ENCODE results near the gene USP25. TPM values are rescaled to one million over a fixed set of nuclear protein-coding genes. Genes with fewer than 3 reads are reported as not detected.

The USP25 gene
- total RNA-seq, 1 donor = 62.7 TPM

DNA sequence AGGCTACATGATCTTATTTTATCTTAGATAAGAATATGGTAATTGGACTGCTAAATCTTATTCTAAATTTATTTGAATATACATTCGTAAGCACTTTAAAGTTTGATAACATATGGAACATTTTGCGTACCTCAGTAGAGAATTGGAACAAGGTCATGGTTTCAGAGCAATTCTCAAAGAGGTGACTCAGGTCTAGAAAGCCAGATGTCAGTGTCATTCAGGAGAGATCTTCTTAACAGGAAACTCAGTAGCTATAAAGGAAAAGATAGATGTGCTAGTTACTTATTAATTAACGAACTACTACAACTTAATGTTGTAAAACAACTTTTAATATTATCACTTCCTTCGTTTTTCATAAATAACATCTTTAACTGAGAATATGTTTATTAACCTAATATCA is 142.5 kb downstream of the USP25 start:
- H3K4me1 ChIP-seq (ENCODE audit: insufficient read depth, low read length) = no peaks in the 10 kb centered on the region
- no peak overlapping the region for H3K4me3 ChIP-seq (ENCODE audit: low read length)
- H3K27me3 ChIP-seq (ENCODE audit: insufficient read depth, low read length) = no peaks in the 10 kb centered on the region
- H3K9me3 ChIP-seq (ENCODE audit: low read depth, low read length) = no peaks in the 10 kb centered on the region

GRCh38 chr21:15874615-15875014 is 144.8 kb downstream of the USP25 start:
- no peaks in the 10 kb centered on the region for H3K27me3 ChIP-seq (ENCODE audit: insufficient read depth, low read length)
- no peaks in the 10 kb centered on the region for H3K4me1 ChIP-seq (ENCODE audit: insufficient read depth, low read length)
- H3K9me3 ChIP-seq (ENCODE audit: low read depth, low read length) = no peaks in the 10 kb centered on the region
- no peak overlapping the region for H3K4me3 ChIP-seq (ENCODE audit: low read length)

GRCh38 chr21:15875286-15875685 is 145.5 kb downstream of the USP25 start:
- no peak overlapping the region for H3K4me3 ChIP-seq (ENCODE audit: low read length)
- no peaks in the 10 kb centered on the region for H3K9me3 ChIP-seq (ENCODE audit: low read depth, low read length)
- no peaks in the 10 kb centered on the region for H3K27me3 ChIP-seq (ENCODE audit: insufficient read depth, low read length)
- H3K4me1 ChIP-seq (ENCODE audit: insufficient read depth, low read length) = no peaks in the 10 kb centered on the region

GRCh38 chr21:15893902-15894301 is 164.1 kb downstream of the USP25 start:
- Histone ChIP-seq H3K27me3 (ENCODE audit: insufficient read depth, low read length) (no peaks in the 10 kb centered on the region), H3K4me1 (ENCODE audit: insufficient read depth, low read length) (no peaks in the 10 kb centered on the region), H3K4me3 (ENCODE audit: low read length) (no peak overlapping the region), H3K9me3 (ENCODE audit: low read depth, low read length) (no peaks in the 10 kb centered on the region)

GRCh38 chr21:15894596-15894995 is 164.8 kb downstream of the USP25 start:
- Histone ChIP-seq H3K27me3 (ENCODE audit: insufficient read depth, low read length) (no peaks in the 10 kb centered on the region), H3K4me3 (ENCODE audit: low read length) (no peak overlapping the region), H3K9me3 (ENCODE audit: low read depth, low read length) (peaks cover 2% of the 10 kb centered on the region), H3K4me1 (ENCODE audit: insufficient read depth, low read length) (no peaks in the 10 kb centered on the region)

GRCh38 chr21:15895142-15896106 is 165.6 kb downstream of the USP25 start:
- Histone ChIP-seq H3K27me3 (ENCODE audit: insufficient read depth, low read length) (no peaks in the 10 kb centered on the region), H3K4me1 (ENCODE audit: insufficient read depth, low read length) (no peaks in the 10 kb centered on the region), H3K4me3 (ENCODE audit: low read length) (no peak overlapping the region), H3K9me3 (ENCODE audit: low read depth, low read length) (peaks cover 10% of the 10 kb centered on the region)

- peaks cover 21% of the 10 kb centered on the region for H3K9me3 ChIP-seq (ENCODE audit: low read depth, low read length)
- H3K27me3 ChIP-seq (ENCODE audit: insufficient read depth, low read length) = no peaks in the 10 kb centered on the region
- no peaks in the 10 kb centered on the region for H3K4me1 ChIP-seq (ENCODE audit: insufficient read depth, low read length)
- H3K4me3 ChIP-seq (ENCODE audit: low read length) = no peak overlapping the region
These were observed 166.7 kb downstream of the USP25 start for GRCh38 chr21:15896501-15896900.

- no peaks in the 10 kb centered on the region for H3K27me3 ChIP-seq (ENCODE audit: insufficient read depth, low read length)
- H3K9me3 ChIP-seq (ENCODE audit: low read depth, low read length) = peaks cover 28% of the 10 kb centered on the region
- H3K4me3 ChIP-seq (ENCODE audit: low read length) = no peak overlapping the region
- no peaks in the 10 kb centered on the region for H3K4me1 ChIP-seq (ENCODE audit: insufficient read depth, low read length)
These were observed 174.6 kb downstream of the USP25 start for GRCh38 chr21:15904389-15904788.

DNA sequence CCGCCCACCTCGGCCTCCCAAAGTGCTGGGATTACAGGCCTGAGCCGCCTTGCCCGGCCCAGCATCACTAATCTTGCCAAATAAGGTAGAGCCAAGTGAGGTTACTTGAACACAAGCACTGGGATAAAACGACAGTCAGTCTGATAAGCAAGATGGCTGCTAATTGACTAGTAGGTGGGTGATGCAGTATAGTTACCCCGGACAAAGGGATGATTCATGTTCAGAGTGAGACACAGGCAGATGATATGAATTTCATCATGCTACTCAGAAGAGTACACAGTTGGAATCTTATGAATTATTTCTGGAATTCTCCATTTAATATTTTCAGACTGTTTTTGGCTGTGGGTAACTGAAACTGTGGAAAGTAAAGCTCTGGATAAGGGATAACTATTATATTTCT is 178.4 kb downstream of the USP25 start:
- Histone ChIP-seq H3K27me3 (ENCODE audit: insufficient read depth, low read length) (no peaks in the 10 kb centered on the region), H3K4me1 (ENCODE audit: insufficient read depth, low read length) (no peaks in the 10 kb centered on the region), H3K9me3 (ENCODE audit: low read depth, low read length) (peaks cover 5% of the 10 kb centered on the region), H3K4me3 (ENCODE audit: low read length) (no peak overlapping the region)

DNA sequence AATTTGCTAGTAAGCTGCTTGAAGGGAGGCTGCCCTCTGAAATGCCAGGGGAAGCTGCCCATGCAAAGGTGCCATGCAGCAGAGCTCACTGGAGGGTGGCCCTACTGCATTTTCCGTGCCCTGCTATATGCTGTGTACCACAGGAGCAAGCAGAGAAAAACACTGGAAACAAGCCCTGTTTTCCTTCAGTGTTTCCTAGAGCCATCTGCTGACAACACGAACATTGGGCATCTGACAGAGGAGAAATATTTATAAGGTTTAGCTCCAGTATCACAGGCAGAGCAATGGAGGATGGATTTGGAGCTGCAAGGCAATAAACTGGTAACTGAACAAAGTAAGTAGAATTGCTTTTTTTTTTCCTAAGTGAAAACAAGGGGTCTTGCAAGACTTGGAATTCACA is 198.4 kb downstream of the USP25 start:
- Histone ChIP-seq H3K4me3 (ENCODE audit: low read length) (no peak overlapping the region), H3K4me1 (ENCODE audit: insufficient read depth, low read length) (no peaks in the 10 kb centered on the region), H3K9me3 (ENCODE audit: low read depth, low read length) (no peaks in the 10 kb centered on the region), H3K27me3 (ENCODE audit: insufficient read depth, low read length) (peaks cover 2% of the 10 kb centered on the region)

GRCh38 chr21:15928686-15929425 is 199.1 kb downstream of the USP25 start:
- H3K27me3 ChIP-seq (ENCODE audit: insufficient read depth, low read length) = peaks cover 2% of the 10 kb centered on the region
- H3K9me3 ChIP-seq (ENCODE audit: low read depth, low read length) = no peaks in the 10 kb centered on the region
- H3K4me1 ChIP-seq (ENCODE audit: insufficient read depth, low read length) = no peaks in the 10 kb centered on the region
- H3K4me3 ChIP-seq (ENCODE audit: low read length) = no peak overlapping the region

- no peak overlapping the region for H3K4me3 ChIP-seq (ENCODE audit: low read length)
- H3K27me3 ChIP-seq (ENCODE audit: insufficient read depth, low read length) = peaks cover 2% of the 10 kb centered on the region
- H3K4me1 ChIP-seq (ENCODE audit: insufficient read depth, low read length) = no peaks in the 10 kb centered on the region
- H3K9me3 ChIP-seq (ENCODE audit: low read depth, low read length) = no peaks in the 10 kb centered on the region
These were observed 199.8 kb downstream of the USP25 start for GRCh38 chr21:15929536-15929935.

All from mononuclear cell (primary cell).